Astrocyte (in vitro differentiated cells and primary cell): ENCODE results near the gene AOC3.

Experiments
- CTCF ChIP-seq: IDR thresholded peaks from 2 replicates; pipeline ENCODE4 v1.5.1; 2011; ENCODE audit warnings: low read depth, mild to moderate bottlenecking, inconsistent platforms, low read length, moderate library complexity; ENCODE audit not compliant: insufficient read depth
- EZH2 ChIP-seq: IDR thresholded peaks from 2 replicates; pipeline ENCODE4 v1.6.1; 2012; ENCODE audit warnings: mild to moderate bottlenecking, low read length, inconsistent platforms; ENCODE audit not compliant: insufficient read depth

GRCh38 chr17:42835732-42836131 is 15.3 kb upstream of the AOC3 start:
- TF ChIP-seq CTCF (no peak), EZH2 (no peak)
